ENCODE data around the gene CXorf49. TPM values are rescaled to one million over a fixed set of nuclear protein-coding genes. Genes with fewer than 3 reads are reported as not detected.
A peak's percentile ranks its signal among the peaks of the same experiment; 100 is the strongest.
"Not testable (repeated sequence)": the region's sequence is repeated elsewhere in the genome, so short reads cannot be mapped to it uniquely, and the experiment has no call there.

Gene CXorf49
- total RNA-seq: not detected

GRCh38 chrX:71718185-71718584, at the start of gene CXorf49:
TSS of gene CXorf49 (minus strand) at chrX:71718285. CDS start at chrX:71718151, 134 bp downstream.
- not testable (repeated sequence) for H3K36me3 ChIP-seq, H3K9me3 ChIP-seq

DNA sequence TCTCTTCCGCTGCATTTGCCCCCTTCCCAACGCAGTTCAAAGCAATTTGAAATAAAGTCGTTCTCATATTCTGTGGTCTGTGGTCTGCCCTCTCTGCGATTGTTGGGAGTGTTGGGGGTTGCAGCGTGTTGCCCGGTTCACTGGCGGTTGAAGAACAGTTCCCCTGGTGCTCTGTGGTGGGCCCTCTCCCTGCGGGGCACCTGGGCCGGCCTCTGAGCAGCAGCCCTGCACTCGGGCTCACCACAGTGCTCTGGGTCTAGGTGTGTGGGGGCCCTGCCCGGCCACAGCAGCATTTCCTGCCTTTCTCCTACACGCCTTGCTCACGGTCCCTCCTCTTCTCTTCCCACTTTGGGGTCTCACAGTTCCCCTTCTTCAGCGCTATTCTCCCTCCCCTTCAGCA, 49.0 kb upstream of the CXorf49 start:
- not testable (repeated sequence) for H3K27ac ChIP-seq; H3K36me3 ChIP-seq; ATAC-seq (ENCODE audit: low FRiP score in 2 of 2); H3K27me3 ChIP-seq; H3K9me3 ChIP-seq; H3K4me1 ChIP-seq; DNase-seq; H3K4me3 ChIP-seq
- whole genome bisulfite sequencing, 2 donors: no CpG with 5 or more reads among the region's 14 CpGs

More at GRCh38 chrX:71718185-71718584, at the start of gene CXorf49:
- H3K4me1 ChIP-seq; DNase-seq; H3K4me3 ChIP-seq; H3K27ac ChIP-seq; ATAC-seq (ENCODE audit: low FRiP score in 2 of 2); H3K27me3 ChIP-seq: not testable (repeated sequence)
- WGBS, 2 donors: no CpG with 5 or more reads among the region's 30 CpGs

DNA sequence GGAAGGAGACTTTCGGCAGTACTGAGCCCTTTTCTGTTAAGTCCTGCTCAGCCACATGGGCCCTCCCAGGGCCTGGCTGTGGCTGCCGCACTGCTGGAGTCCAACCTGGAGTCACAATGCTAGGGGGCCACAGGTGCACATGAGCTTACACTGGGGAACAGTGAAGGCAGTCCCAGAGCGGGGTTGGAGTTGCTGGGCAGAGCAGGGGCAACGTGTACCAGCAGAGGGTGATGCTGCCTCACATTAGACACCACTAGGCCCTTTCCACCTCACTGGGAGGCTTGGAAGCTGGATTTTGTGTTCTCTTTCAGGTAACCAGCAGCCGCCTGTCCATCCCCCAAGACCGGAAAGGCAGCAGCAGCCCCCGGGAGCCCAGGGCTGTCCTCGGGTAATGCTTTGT, 47.5 kb upstream of the CXorf49 start:
- H3K9me3 ChIP-seq; H3K27ac ChIP-seq; DNase-seq; H3K27me3 ChIP-seq; H3K4me1 ChIP-seq; H3K4me3 ChIP-seq; ATAC-seq (ENCODE audit: low FRiP score in 2 of 2); H3K36me3 ChIP-seq: not testable (repeated sequence)
- WGBS, 2 donors: no CpG with 5 or more reads among the region's 8 CpGs

GRCh38 chrX:71764832-71765231, 46.7 kb upstream of the CXorf49 start:
- no CpG with 5 or more reads among the region's 11 CpGs for WGBS, 2 donors
- not testable (repeated sequence) for H3K9me3 ChIP-seq; H3K4me1 ChIP-seq; DNase-seq; H3K4me3 ChIP-seq; H3K27ac ChIP-seq; H3K27me3 ChIP-seq; H3K36me3 ChIP-seq; ATAC-seq (ENCODE audit: low FRiP score in 2 of 2)

DNA sequence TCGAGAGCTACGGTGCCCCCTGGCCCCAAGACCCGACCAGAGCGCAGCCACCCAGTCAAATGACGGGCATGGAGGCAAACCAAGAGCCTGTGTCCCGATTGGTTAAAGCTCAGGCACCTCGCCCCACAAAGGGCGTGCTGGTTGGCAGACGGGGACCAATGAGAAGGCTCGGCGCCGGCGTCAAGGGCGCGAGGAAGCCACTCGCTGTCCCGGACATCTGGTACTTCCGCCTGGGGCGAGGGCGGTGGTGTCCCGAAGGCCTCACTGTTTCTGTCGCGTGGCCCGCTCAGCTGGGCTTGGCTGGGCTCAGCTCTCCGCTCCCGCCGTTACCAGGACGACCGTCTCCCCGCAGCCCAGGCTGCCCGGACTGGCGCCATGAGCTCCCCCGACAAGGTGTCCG, 45.0 kb upstream of the CXorf49 start, which contains the start of gene CXorf49B:
Gene CXorf49B (plus strand): TSS at position 301 of the 400 bp plus-strand sequence. CDS start 75 bp downstream, at position 376.
- ATAC-seq (ENCODE audit: low FRiP score in 2 of 2); H3K27ac ChIP-seq; H3K36me3 ChIP-seq; H3K4me3 ChIP-seq; H3K27me3 ChIP-seq; H3K9me3 ChIP-seq; H3K4me1 ChIP-seq; DNase-seq: not testable (repeated sequence)
- no CpG with 5 or more reads among the region's 34 CpGs for WGBS, 2 donors

DNA sequence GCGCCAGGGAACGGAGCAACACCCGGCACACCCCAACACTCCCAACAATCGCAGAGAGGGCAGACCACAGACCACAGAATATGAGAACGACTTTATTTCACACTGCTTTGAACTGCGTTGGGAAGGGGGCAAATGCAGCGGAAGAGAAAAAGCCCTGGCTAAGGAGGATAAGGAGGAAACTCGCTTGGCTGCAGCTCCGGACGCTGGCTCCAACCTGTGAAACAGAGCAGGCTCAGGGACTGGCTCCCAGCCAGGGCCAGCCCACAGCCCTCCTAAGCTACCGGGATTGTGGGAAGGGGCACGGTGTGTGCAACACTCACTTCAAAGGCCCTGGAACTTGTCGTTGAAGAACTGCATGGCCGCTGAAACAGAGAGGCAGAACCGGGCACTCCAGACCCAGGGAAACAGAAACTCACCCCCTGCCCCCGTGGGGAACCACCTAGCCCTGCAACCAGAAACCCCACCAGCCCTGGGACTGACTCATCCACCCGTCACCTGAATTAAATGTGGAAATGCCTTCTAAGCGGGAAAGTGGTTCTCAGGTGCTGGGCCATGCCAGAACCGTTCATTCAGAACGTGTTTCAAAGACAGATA, 42.7 kb upstream of the CXorf49 start:
- H3K4me1 ChIP-seq; H3K27me3 ChIP-seq; H3K9me3 ChIP-seq; DNase-seq; H3K27ac ChIP-seq; H3K4me3 ChIP-seq; H3K36me3 ChIP-seq; ATAC-seq (ENCODE audit: low FRiP score in 2 of 2): not testable (repeated sequence)
- WGBS, 2 donors: no CpG with 5 or more reads among the region's 20 CpGs

DNA sequence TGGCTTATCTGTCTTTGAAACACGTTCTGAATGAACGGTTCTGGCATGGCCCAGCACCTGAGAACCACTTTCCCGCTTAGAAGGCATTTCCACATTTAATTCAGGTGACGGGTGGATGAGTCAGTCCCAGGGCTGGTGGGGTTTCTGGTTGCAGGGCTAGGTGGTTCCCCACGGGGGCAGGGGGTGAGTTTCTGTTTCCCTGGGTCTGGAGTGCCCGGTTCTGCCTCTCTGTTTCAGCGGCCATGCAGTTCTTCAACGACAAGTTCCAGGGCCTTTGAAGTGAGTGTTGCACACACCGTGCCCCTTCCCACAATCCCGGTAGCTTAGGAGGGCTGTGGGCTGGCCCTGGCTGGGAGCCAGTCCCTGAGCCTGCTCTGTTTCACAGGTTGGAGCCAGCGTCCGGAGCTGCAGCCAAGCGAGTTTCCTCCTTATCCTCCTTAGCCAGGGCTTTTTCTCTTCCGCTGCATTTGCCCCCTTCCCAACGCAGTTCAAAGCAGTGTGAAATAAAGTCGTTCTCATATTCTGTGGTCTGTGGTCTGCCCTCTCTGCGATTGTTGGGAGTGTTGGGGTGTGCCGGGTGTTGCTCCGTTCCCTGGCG, 2.3 kb upstream of the CXorf49 start:
- not testable (repeated sequence) for H3K27ac ChIP-seq; H3K27me3 ChIP-seq; DNase-seq; ATAC-seq (ENCODE audit: low FRiP score in 2 of 2); H3K4me3 ChIP-seq; H3K4me1 ChIP-seq; H3K36me3 ChIP-seq; H3K9me3 ChIP-seq
- no CpG with 5 or more reads among the region's 20 CpGs for WGBS, 2 donors

DNA sequence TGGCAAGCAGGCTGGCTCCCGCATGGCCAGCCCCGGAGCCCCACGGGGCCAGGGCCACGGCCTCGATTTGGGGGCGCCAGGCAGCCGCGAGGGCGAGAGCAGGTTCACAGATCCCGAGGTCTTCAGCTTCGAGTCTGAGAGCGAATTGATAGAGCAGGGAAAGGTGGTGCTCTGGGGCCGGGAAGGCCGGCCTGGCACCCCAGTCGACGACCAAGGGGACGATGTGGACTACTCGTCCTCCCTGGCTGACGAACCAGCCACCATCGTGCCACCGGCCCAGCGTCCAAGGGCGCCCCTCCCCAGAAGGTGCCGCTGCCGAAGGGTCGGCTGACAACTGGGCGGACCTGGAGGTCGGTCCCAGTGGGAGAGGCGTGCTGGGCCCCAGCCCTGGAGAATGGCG, 1.1 kb upstream of the CXorf49 start:
- not testable (repeated sequence) for ATAC-seq (ENCODE audit: low FRiP score in 2 of 2); H3K27ac ChIP-seq; H3K36me3 ChIP-seq; H3K27me3 ChIP-seq; H3K9me3 ChIP-seq; H3K4me1 ChIP-seq; H3K4me3 ChIP-seq
- WGBS, 2 donors: 86% methylated on average over 7 of the region's 30 CpGs; no CpG with 5 or more reads in 1 of the 2 donors
- DNase-seq: peak in 1 of 2 donors; percentile 51

GRCh38 chrX:71716323-71716722, 1.8 kb downstream of the CXorf49 start:
- H3K36me3 ChIP-seq; H3K27ac ChIP-seq; DNase-seq; H3K27me3 ChIP-seq; H3K9me3 ChIP-seq; ATAC-seq (ENCODE audit: low FRiP score in 2 of 2); H3K4me1 ChIP-seq; H3K4me3 ChIP-seq: not testable (repeated sequence)
- WGBS, 2 donors: no CpG with 5 or more reads among the region's 12 CpGs

DNA sequence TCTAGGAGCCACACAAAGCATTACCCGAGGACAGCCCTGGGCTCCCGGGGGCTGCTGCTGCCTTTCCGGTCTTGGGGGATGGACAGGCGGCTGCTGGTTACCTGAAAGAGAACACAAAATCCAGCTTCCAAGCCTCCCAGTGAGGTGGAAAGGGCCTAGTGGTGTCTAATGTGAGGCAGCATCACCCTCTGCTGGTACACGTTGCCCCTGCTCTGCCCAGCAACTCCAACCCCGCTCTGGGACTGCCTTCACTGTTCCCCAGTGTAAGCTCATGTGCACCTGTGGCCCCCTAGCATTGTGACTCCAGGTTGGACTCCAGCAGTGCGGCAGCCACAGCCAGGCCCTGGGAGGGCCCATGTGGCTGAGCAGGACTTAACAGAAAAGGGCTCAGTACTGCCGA, 2.5 kb downstream of the CXorf49 start:
- not testable (repeated sequence) for H3K27me3 ChIP-seq; H3K4me1 ChIP-seq; H3K4me3 ChIP-seq; H3K27ac ChIP-seq; DNase-seq; ATAC-seq (ENCODE audit: low FRiP score in 2 of 2); H3K36me3 ChIP-seq; H3K9me3 ChIP-seq
- no CpG with 5 or more reads among the region's 8 CpGs for WGBS, 2 donors

- WGBS, 2 donors: no CpG with 5 or more reads among the region's 14 CpGs
- not testable (repeated sequence) for H3K4me1 ChIP-seq; ATAC-seq (ENCODE audit: low FRiP score in 2 of 2); H3K27ac ChIP-seq; H3K9me3 ChIP-seq; DNase-seq; H3K4me3 ChIP-seq; H3K36me3 ChIP-seq; H3K27me3 ChIP-seq
These were observed 4.0 kb downstream of the CXorf49 start for GRCh38 chrX:71714064-71714463.

DNA sequence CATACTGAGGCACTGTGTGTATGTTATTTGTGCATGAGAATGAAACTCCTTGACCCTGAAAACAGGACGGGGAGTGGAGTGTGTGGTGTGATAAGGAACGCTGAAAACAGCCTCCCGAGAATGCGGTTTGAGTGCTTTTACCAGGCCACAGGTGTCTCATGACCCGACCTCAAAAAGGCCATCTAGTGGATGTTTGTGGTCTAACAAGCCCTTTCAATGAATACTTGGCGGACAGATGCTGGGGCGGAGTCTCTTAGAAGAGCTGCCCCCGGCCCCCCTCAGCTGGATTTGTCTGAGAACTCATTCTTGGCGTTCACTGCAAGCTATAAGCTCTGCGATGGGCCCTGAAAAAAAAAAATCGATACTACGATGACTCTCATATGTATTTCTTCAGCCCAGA, 15.2 kb downstream of the CXorf49 start:
- H3K27ac ChIP-seq; H3K27me3 ChIP-seq; H3K36me3 ChIP-seq; H3K4me1 ChIP-seq; H3K9me3 ChIP-seq; ATAC-seq (ENCODE audit: low FRiP score in 2 of 2); H3K4me3 ChIP-seq; DNase-seq: not testable (repeated sequence)
- WGBS, 2 donors: no CpG with 5 or more reads among the region's 12 CpGs

GRCh38 chrX:71699023-71699344, 19.1 kb downstream of the CXorf49 start:
- peak in 1 of 2 donors; percentile 52 for ATAC-seq (ENCODE audit: low FRiP score in 2 of 2)
- H3K4me3 ChIP-seq, DNase-seq, H3K27me3 ChIP-seq, H3K36me3 ChIP-seq, H3K4me1 ChIP-seq, H3K9me3 ChIP-seq, H3K27ac ChIP-seq: not testable (repeated sequence)
- no CpG with 5 or more reads among the region's 4 CpGs for WGBS, 2 donors
